HepG2 (cell line): ENCODE data around the gene TBC1D10B. TPM values are rescaled to one million over a fixed set of nuclear protein-coding genes. Genes with fewer than 3 reads are reported as not detected.
A peak's percentile ranks its signal among the peaks of the same experiment; 100 is the strongest.

Source experiments
- ADNP ChIP-seq: sonication (generic); formaldehyde crosslinking; IDR thresholded peaks from 2 replicates; pipeline ENCODE4 v1.4.0; 2020; ENCODE audit warnings: missing genetic modification reagents
- ARID2 ChIP-seq: sonication (generic); formaldehyde crosslinking; IDR thresholded peaks from 2 replicates; pipeline ENCODE4 v1.8.1; 2022; ENCODE audit warnings: mild to moderate bottlenecking, missing genetic modification reagents, borderline replicate concordance
- ASH2L ChIP-seq: fragments of 300-600, 200-600 bp; sonication (generic); IDR thresholded peaks from 2 replicates; pipeline ENCODE4 v1.7.0; 2017; ENCODE audit warnings: low read depth, mild to moderate bottlenecking, moderate library complexity, mixed read lengths, low read length; ENCODE audit not compliant: insufficient read length
- ATF5 ChIP-seq: sonication (generic); formaldehyde crosslinking; IDR thresholded peaks from 2 replicates; pipeline ENCODE4 v1.4.0; 2020; ENCODE audit warnings: mild to moderate bottlenecking, low read depth, missing genetic modification reagents
- FIP1L1 ChIP-seq: fragments of 200-400 bp; formaldehyde crosslinking; IDR thresholded peaks from 2 replicates; pipeline ENCODE4 v1.6.1; 2018; ENCODE audit warnings: low read depth, mild to moderate bottlenecking, low read length, moderate library complexity, borderline replicate concordance; ENCODE audit not compliant: insufficient read depth
- HNRNPUL1 ChIP-seq: fragments of 200-400 bp; formaldehyde crosslinking; IDR thresholded peaks from 2 replicates; pipeline ENCODE4 v1.6.1; 2017; ENCODE audit warnings: low read depth, mild to moderate bottlenecking, low read length, moderate library complexity
- MXD4 ChIP-seq: IDR thresholded peaks from 2 replicates; pipeline ENCODE4 v1.6.1; 2016; ENCODE audit warnings: mild to moderate bottlenecking, missing biosample characterization, missing genetic modification reagents
- NFAT5 ChIP-seq: sonication (generic); formaldehyde crosslinking; IDR thresholded peaks from 2 replicates; pipeline ENCODE4 v1.4.0; 2020; ENCODE audit warnings: missing genetic modification reagents
- RNF2 ChIP-seq: fragments of 450-650 bp; conservative IDR thresholded peaks from 2 replicates; pipeline ENCODE4 v1.6.1; 2016; ENCODE audit warnings: low read depth
- SP1 ChIP-seq, 2 experiments: fragments of 450-650 bp in 1 of 2; sonication (generic) in 1 of 2; formaldehyde crosslinking in 1 of 2; IDR thresholded peaks; 2 replicates each; pipeline versions ENCODE4 v1.4.0 to v1.6.1; 2016 to 2020; ENCODE audit warnings: missing genetic modification reagents in 1 of 2
- SRSF1 ChIP-seq: fragments of 200-400 bp; formaldehyde crosslinking; optimal IDR thresholded peaks from 2 replicates; pipeline ENCODE3; 2017; ENCODE audit warnings: mild to moderate bottlenecking, low read depth, low read length, moderate library complexity
- TRIM22 ChIP-seq: fragments of 450-650 bp; IDR thresholded peaks from 2 replicates; pipeline ENCODE4 v1.6.1; 2017
- ZBTB20 ChIP-seq: sonication (generic); formaldehyde crosslinking; IDR thresholded peaks from 2 replicates; pipeline ENCODE4 v1.8.1; 2023; ENCODE audit warnings: missing genetic modification reagents, low read depth, mild to moderate bottlenecking, borderline replicate concordance
- ZBTB42 ChIP-seq: sonication (generic); formaldehyde crosslinking; IDR thresholded peaks from 2 replicates; pipeline ENCODE4 v1.5.0; 2020; ENCODE audit warnings: mild to moderate bottlenecking, missing genetic modification reagents
- ZNF20 ChIP-seq: sonication (generic); formaldehyde crosslinking; IDR thresholded peaks from 2 replicates; pipeline ENCODE4 v1.4.0; 2020; ENCODE audit warnings: mild to moderate bottlenecking, moderate library complexity, missing genetic modification reagents
- ZNF264 ChIP-seq: sonication (generic); formaldehyde crosslinking; IDR thresholded peaks from 2 replicates; pipeline ENCODE4 v1.4.0; 2020; ENCODE audit warnings: missing genetic modification reagents
- ZNF33A ChIP-seq: sonication (generic); formaldehyde crosslinking; IDR thresholded peaks from 2 replicates; pipeline ENCODE4 v1.5.1; 2020; ENCODE audit warnings: missing genetic modification reagents, mild to moderate bottlenecking, moderate library complexity, borderline replicate concordance
- ZNF350 ChIP-seq: sonication (generic); formaldehyde crosslinking; IDR thresholded peaks from 2 replicates; pipeline ENCODE4 v1.4.0; 2020; ENCODE audit warnings: mild to moderate bottlenecking, low read depth, missing genetic modification reagents, borderline replicate concordance
- ZNF460 ChIP-seq: sonication (generic); formaldehyde crosslinking; IDR thresholded peaks from 2 replicates; pipeline ENCODE4 v1.5.1; 2020; ENCODE audit warnings: missing genetic modification reagents, mild to moderate bottlenecking, borderline replicate concordance
- ZNF552 ChIP-seq: sonication (generic); formaldehyde crosslinking; IDR thresholded peaks from 2 replicates; pipeline ENCODE4 v1.9.0; 2022; ENCODE audit warnings: missing genetic modification reagents, mild to moderate bottlenecking, borderline replicate concordance
- ZNF558 ChIP-seq: sonication (generic); formaldehyde crosslinking; IDR thresholded peaks from 2 replicates; pipeline ENCODE4 v1.9.0; 2022; ENCODE audit warnings: mild to moderate bottlenecking, missing genetic modification reagents, borderline replicate concordance
- polyA plus RNA-seq, 8 experiments: library from polyadenylated mRNA; depleted of rRNA in 3 of 8; stranded (reverse) in 7 of 8; unstranded in 1 of 8; fragments of >200 nt; fragmentation: Illumina TruSeq in 4 of 8; extraction: Trizol in 4 of 8; gene quantifications; 2 replicates each; pipeline versions ENCODE4 v1.2.1 to v1.2.3, GENCODE V29; 2011 to 2016; ENCODE audit warnings: low read depth in 4 of 8, missing spikeins in 1 of 8, mixed read lengths in 1 of 8; ENCODE audit not compliant: insufficient read depth in 1 of 8
- total RNA-seq, 5 experiments: library from RNA; depleted of rRNA; stranded (reverse); fragments of >200 nt; fragmentation: Illumina TruSeq; extraction: Trizol; gene quantifications; 2 replicates each; pipeline ENCODE4 v1.2.3, GENCODE V29; 2016; ENCODE audit warnings: low read depth in 1 of 5

The TBC1D10B gene
- total and polyA plus RNA-seq, 2 of the 13 experiments (the other 11 are each of a cell fraction or from before 2014, with no cell fraction given): 15.7 to 24.8 TPM

- no peak; the same call in 1 of the 2 replicates for TF ChIP-seq NFAT5 (CRISPR knock-in tag)
- TF ChIP-seq TRIM22: no peak
- no peak; the same call in 1 of the 2 replicates for TF ChIP-seq ARID2 (CRISPR knock-in tag)
- peak; percentile 76; the same call in 1 of the 2 replicates for TF ChIP-seq FIP1L1
- TF ChIP-seq ASH2L: peak; percentile 73
- peak; percentile 85 for TF ChIP-seq ADNP (CRISPR knock-in tag)
- peak; percentile 35; the same call in 1 of the 2 replicates for TF ChIP-seq ZNF558 (CRISPR knock-in tag)
- peak; percentile 69; the same call in 1 of the 2 replicates for TF ChIP-seq ATF5 (CRISPR knock-in tag)
- peak; percentile 61; the same call in 1 of the 2 replicates for TF ChIP-seq RNF2
- TF ChIP-seq SRSF1: no peak
- TF ChIP-seq HNRNPUL1: no peak
- peak; percentile 71; the same call in 1 of the 2 replicates for TF ChIP-seq ZNF552 (CRISPR knock-in tag)
- TF ChIP-seq ZBTB20 (CRISPR knock-in tag): no peak; the same call in 1 of the 2 replicates
- TF ChIP-seq ZBTB42 (CRISPR knock-in tag): peak; percentile 54; the same call in 1 of the 2 replicates
- TF ChIP-seq ZNF460 (CRISPR knock-in tag): no peak; the same call in 1 of the 2 replicates
- TF ChIP-seq SP1 (IDR thresholded peaks at IDR 0.05): no peak
- TF ChIP-seq SP1 (CRISPR knock-in tag; IDR thresholded peaks at IDR 0.05): peak; percentile 44
- peak; percentile 67; the same call in 1 of the 2 replicates for TF ChIP-seq ZNF350 (CRISPR knock-in tag)
- TF ChIP-seq ZNF33A (CRISPR knock-in tag): no peak; the same call in 1 of the 2 replicates
- TF ChIP-seq ZNF20 (CRISPR knock-in tag): 0 out of 2 replicates have a peak, but pooled peaks have one; percentile 13
- peak; percentile 38 for TF ChIP-seq ZNF264 (CRISPR knock-in tag)
- no peak; the same call in 1 of the 2 replicates for TF ChIP-seq MXD4 (CRISPR knock-in tag)
Measured at GRCh38 chr16:30355144-30355953, 14.9 kb downstream of the TBC1D10B start, which contains the start of gene CD2BP2 (continued).
